Measurements from ENCODE around the gene GBP1.

GRCh38 chr1:89095737-89096136 is 30.7 kb upstream of the GBP1 start:
- TF ChIP-seq CTCF (IDR thresholded peaks at IDR 0.05): no peak
- TF ChIP-seq POLR2AphosphoS5 (IDR thresholded peaks at IDR 0.05; ENCODE audit: insufficient read depth in 1 of 2, low read depth in 1 of 2): no peak
